ENCODE results near the gene NKD1. TPM values are rescaled to one million over a fixed set of nuclear protein-coding genes. Genes with fewer than 3 reads are reported as not detected.

Gene NKD1
- total and polyA plus RNA-seq, 12 donors, result 0.67 to 8.9 (median 3.5) TPM

GRCh38 chr16:50560903-50561863, 13.0 kb downstream of the NKD1 start:
- Histone ChIP-seq H3K4me1 (replicated peaks in 1 of 2) (no peaks in the 10 kb centered on the region), H3K27me3 (no peaks in the 10 kb centered on the region), H3K27ac (no peak overlapping the region), H3K36me3 (replicated peaks in 1 of 2) (no peaks in the 10 kb centered on the region), H3K9me3 (replicated peaks in 1 of 3) (no peaks in the 10 kb centered on the region), H3K4me3 (no peak overlapping the region)
- TF ChIP-seq CTCF (IDR thresholded peaks at IDR 0.05) (no peak), POLR2A (IDR thresholded peaks at IDR 0.05) (no peak)
- WGBS, 4 donors, result 90 to 96% (median 94%) methylated on average over 4 of the region's 4 CpGs
- DNase-seq, result no peak
- intact Hi-C loops (cut with DNase I), result no loop called here

- Histone ChIP-seq H3K27ac (no peak overlapping the region), H3K4me1 (replicated peaks in 1 of 2) (no peaks in the 10 kb centered on the region), H3K36me3 (replicated peaks in 1 of 2) (no peaks in the 10 kb centered on the region), H3K27me3 (no peaks in the 10 kb centered on the region), H3K9me3 (replicated peaks in 1 of 3) (no peaks in the 10 kb centered on the region), H3K4me3 (no peak overlapping the region)
- WGBS, 4 donors, result 88 to 92% (median 90%) methylated on average over 4 to 7 of the region's 7 CpGs
- DNase-seq, result no peak
- intact Hi-C loops (cut with DNase I), result no loop called here
- TF ChIP-seq POLR2A (IDR thresholded peaks at IDR 0.05) (no peak), CTCF (IDR thresholded peaks at IDR 0.05) (no peak)
Measured at GRCh38 chr16:50562657-50563056, 14.5 kb downstream of the NKD1 start.

- Histone ChIP-seq H3K27me3 (no peaks in the 10 kb centered on the region), H3K9me3 (replicated peaks in 1 of 3) (no peaks in the 10 kb centered on the region), H3K4me1 (replicated peaks in 1 of 2) (no peaks in the 10 kb centered on the region), H3K27ac (no peak overlapping the region), H3K4me3 (no peak overlapping the region), H3K36me3 (replicated peaks in 1 of 2) (no peaks in the 10 kb centered on the region)
- intact Hi-C loops (cut with DNase I), result no loop called here
- no peak for DNase-seq
- TF ChIP-seq CTCF (IDR thresholded peaks at IDR 0.05), result no peak
- no peak for TF ChIP-seq POLR2A (IDR thresholded peaks at IDR 0.05)
- 74 to 83% (median 77%) methylated on average over 5 to 6 of the region's 6 CpGs for WGBS, 4 donors
Measured at GRCh38 chr16:50563989-50564388, 15.8 kb downstream of the NKD1 start.

- Histone ChIP-seq H3K4me3 (no peak overlapping the region), H3K36me3 (replicated peaks in 1 of 2) (no peaks in the 10 kb centered on the region), H3K27me3 (no peaks in the 10 kb centered on the region), H3K4me1 (replicated peaks in 1 of 2) (no peaks in the 10 kb centered on the region), H3K9me3 (replicated peaks in 1 of 3) (no peaks in the 10 kb centered on the region), H3K27ac (no peak overlapping the region)
- TF ChIP-seq CTCF (IDR thresholded peaks at IDR 0.05), result no peak
- no peak for TF ChIP-seq POLR2A (IDR thresholded peaks at IDR 0.05)
- intact Hi-C loops (cut with DNase I), result no loop called here
- WGBS, 4 donors, result 95 to 97% (median 96%) methylated on average over 5 of the region's 5 CpGs
- DNase-seq, result no peak
Measured at GRCh38 chr16:50565428-50565827, 17.2 kb downstream of the NKD1 start.

All from adrenal gland (tissue), 12 donors.